WTC11 (cell line): ENCODE measurements around the gene SLC16A7.

ENCODE experiments used
- CREB1 ChIP-seq: sonication (generic); formaldehyde crosslinking; IDR thresholded peaks from 2 replicates; pipeline ENCODE4 v1.8.0; 2023; ENCODE audit warnings: mild to moderate bottlenecking, missing genetic modification reagents
- CREM ChIP-seq: sonication (generic); formaldehyde crosslinking; IDR thresholded peaks from 2 replicates; pipeline ENCODE4 v1.8.1; 2022; ENCODE audit warnings: mild to moderate bottlenecking, missing genetic modification reagents, moderate library complexity
- CTCF ChIP-seq: fragments of 200-600 bp; IDR thresholded peaks from 2 replicates; pipeline ENCODE4 v1.8.0; 2022; ENCODE audit warnings: antibody characterized with exemption
- E2F4 ChIP-seq: sonication (generic); formaldehyde crosslinking; IDR thresholded peaks from 2 replicates; pipeline ENCODE4 v1.8.1; 2022; ENCODE audit warnings: low read depth, mild to moderate bottlenecking, moderate library complexity, missing genetic modification reagents, borderline replicate concordance
- JAZF1 ChIP-seq: fragments of 250-450 bp; sonication (Bioruptor Pico); IDR thresholded peaks from 2 replicates; pipeline ENCODE4 v1.9.0; 2021; ENCODE audit warnings: moderate library complexity, mild to moderate bottlenecking, inconsistent platforms
- MAX ChIP-seq: sonication (generic); formaldehyde crosslinking; IDR thresholded peaks from 2 replicates; pipeline ENCODE4 v1.8.0; 2022; ENCODE audit warnings: mild to moderate bottlenecking, missing genetic modification reagents
- SP1 ChIP-seq: sonication (generic); formaldehyde crosslinking; conservative IDR thresholded peaks from 2 replicates; pipeline ENCODE4 v1.8.1; 2022; ENCODE audit warnings: missing genetic modification reagents
- USF2 ChIP-seq: sonication (generic); formaldehyde crosslinking; IDR thresholded peaks from 2 replicates; pipeline ENCODE4 v1.8.1; 2023; ENCODE audit warnings: mild to moderate bottlenecking, missing genetic modification reagents, moderate library complexity

GRCh38 chr12:59719701-59720100 is 123.9 kb downstream of the SLC16A7 start:
- TF ChIP-seq CTCF = no peak
- TF ChIP-seq USF2 (CRISPR knock-in tag) = no peak
- TF ChIP-seq MAX (CRISPR knock-in tag) = no peak
- TF ChIP-seq JAZF1 (CRISPR knock-in tag) = no peak
- TF ChIP-seq E2F4 (CRISPR knock-in tag) = no peak
- no peak for TF ChIP-seq CREM (CRISPR knock-in tag)
- TF ChIP-seq SP1 (CRISPR knock-in tag) = no peak
- TF ChIP-seq CREB1 (CRISPR knock-in tag) = no peak
